B cell (primary cell): ENCODE results near the gene GNL3. TPM values are rescaled to one million over a fixed set of nuclear protein-coding genes. Genes with fewer than 3 reads are reported as not detected.

Experiments used
- ATAC-seq: fragments of 200-7000 bp; cut with Tn5 transposase; one replicate; pipeline ENCODE4 v1.10.0; 2021; ENCODE audit warnings: low read depth, mild to moderate bottlenecking, moderate number of reproducible peaks, moderate library complexity
- CTCF ChIA-PET: fragments of 350-600 bp; sonication (Branson Sonifier 250); formaldehyde crosslinking; loops from one replicate; lab custom pipeline; 2021; ENCODE audit warnings: antibody characterized with exemption, inconsistent platforms; lab: Charles Lee
- POLR2A ChIA-PET: fragments of 350-600 bp; sonication (Branson Sonifier 250); formaldehyde crosslinking; loops from one replicate; lab custom pipeline; 2021; ENCODE audit warnings: antibody characterized with exemption; lab: Charles Lee
- DNase-seq: peaks from one replicate; pipeline ENCODE4 v3.0.0; 2013
- H2AFZ ChIP-seq: 2 replicates; pipeline ENCODE4 v1.6.1; 2012; ENCODE audit warnings: mild to moderate bottlenecking, low read depth, low read length; ENCODE audit not compliant: insufficient read depth, poor library complexity, severe bottlenecking
- H3K27ac ChIP-seq, 2 donors: 1 replicate in 1 of 2; 2 replicates in 1 of 2; pipeline ENCODE4 v1.5.1; 2012 to 2013; ENCODE audit warnings: low read length in 2 of 2, mild to moderate bottlenecking in 2 of 2, moderate library complexity in 1 of 2
- H3K27me3 ChIP-seq, 4 experiments: fragments of 200-600 bp in 1 of 4; sonication (generic) in 1 of 4; replicated peaks in 1 of 4; 1 replicate in 2 of 4; 2 replicates in 2 of 4; pipeline versions ENCODE4 v1.6.1 to v1.7.0; 2013 to 2016; ENCODE audit warnings: low read length in 3 of 4, mild to moderate bottlenecking in 2 of 4, mixed read lengths in 1 of 4, moderate library complexity in 1 of 4; ENCODE audit not compliant: insufficient read depth in 4 of 4, control insufficient read depth in 3 of 4; ENCODE audit errors: control extremely low read depth in 1 of 4
- H3K36me3 ChIP-seq, 2 experiments: replicated peaks in 1 of 2; 1 replicate in 1 of 2; 2 replicates in 1 of 2; pipeline versions ENCODE4 v1.6.1 to v1.7.1; 2013; ENCODE audit warnings: low read length in 1 of 2; ENCODE audit not compliant: insufficient read depth in 2 of 2, control insufficient read depth in 1 of 2; ENCODE audit errors: control extremely low read depth in 1 of 2, extremely low read depth in 1 of 2
- H3K4me1 ChIP-seq, 2 donors: fragments of 200-600 bp in 1 of 2; sonication (generic) in 1 of 2; 1 replicate in 1 of 2; 2 replicates in 1 of 2; pipeline versions ENCODE4 v1.5.1 to v1.6.1; 2013 to 2017; ENCODE audit warnings: low read length in 2 of 2; ENCODE audit not compliant: control insufficient read depth in 2 of 2, insufficient read depth in 2 of 2
- H3K4me2 ChIP-seq: replicated peaks from 2 replicates; pipeline ENCODE3; 2012; ENCODE audit warnings: mild to moderate bottlenecking, low read depth, low read length; ENCODE audit not compliant: poor library complexity, severe bottlenecking
- H3K4me3 ChIP-seq, 5 experiments: fragments of 200-600 bp in 1 of 5; sonication (generic) in 1 of 5; 1 replicate in 3 of 5; 2 replicates in 2 of 5; pipeline versions ENCODE4 v1.5.1 to v1.7.0; 2011 to 2016; ENCODE audit warnings: low read length in 4 of 5, mild to moderate bottlenecking in 4 of 5, low read depth in 2 of 5, control low read depth in 1 of 5, moderate library complexity in 1 of 5; ENCODE audit not compliant: insufficient read depth in 1 of 5; ENCODE audit errors: control extremely low read depth in 1 of 5, extremely low read depth in 1 of 5
- H3K79me2 ChIP-seq: fragments of 200-600 bp; sonication (generic); one replicate; pipeline ENCODE4 v1.6.0; 2016; ENCODE audit warnings: low read length; ENCODE audit not compliant: control insufficient read depth, insufficient read depth
- H3K9ac ChIP-seq: fragments of 200-600 bp; sonication (generic); 2 replicates; pipeline ENCODE4 v1.6.1; 2017; ENCODE audit warnings: mild to moderate bottlenecking, low read length, moderate library complexity
- H3K9me3 ChIP-seq, 3 donors: one replicate each; pipeline versions ENCODE4 v1.6.1 to v1.7.1; 2013; ENCODE audit warnings: low read length in 2 of 3; ENCODE audit not compliant: control insufficient read depth in 2 of 3, insufficient read depth in 1 of 3; ENCODE audit errors: control extremely low read depth in 1 of 3
- H4K20me1 ChIP-seq: 2 replicates; pipeline ENCODE4 v1.6.0; 2012; ENCODE audit warnings: mild to moderate bottlenecking, low read length; ENCODE audit not compliant: insufficient read depth, control insufficient read depth, poor library complexity, severe bottlenecking
- H3K27ac Mint-ChIP-seq: one replicate; pipeline ENCODE4 v1.8.0; 2021; ENCODE audit warnings: mixed read lengths
- H3K27me3 Mint-ChIP-seq: one replicate; pipeline ENCODE4 v1.8.0; 2021; ENCODE audit warnings: mixed read lengths
- H3K4me1 Mint-ChIP-seq: one replicate; pipeline ENCODE4 v1.8.0; 2021; ENCODE audit warnings: mixed read lengths
- H3K4me3 Mint-ChIP-seq: one replicate; pipeline ENCODE4 v1.8.0; 2021; ENCODE audit warnings: mixed read lengths
- H3K9me3 Mint-ChIP-seq: one replicate; pipeline ENCODE4 v1.8.0; 2022; ENCODE audit warnings: mixed read lengths; ENCODE audit not compliant: insufficient read depth
- CTCF ChIP-seq: fragments of 200-600 bp; IDR thresholded peaks from one replicate; pipeline ENCODE4 v1.8.0; 2022; ENCODE audit warnings: antibody characterized with exemption, mild to moderate bottlenecking
- EZH2 ChIP-seq: IDR thresholded peaks from 2 replicates; pipeline ENCODE4 v1.6.1; 2012; ENCODE audit warnings: borderline replicate concordance, low read depth, mild to moderate bottlenecking, moderate library complexity, low read length; ENCODE audit not compliant: insufficient read depth, poor library complexity, severe bottlenecking
- WGBS: methylation state at CpG from one replicate; pipeline ENCODE4 v1.1.5; 2013; ENCODE audit warnings: missing lambda C conversion rate; ENCODE audit not compliant: insufficient coverage; 5-methylcytosine and 5-hydroxymethylcytosine counted together
- intact Hi-C: fragments of 100-400 bp; cut with micrococcal nuclease; formaldehyde crosslinking; loops from one replicate; pipeline ENCODE4 v1.10.0; 2022
- polyA plus RNA-seq: library from polyadenylated mRNA; depleted of rRNA; stranded (reverse); fragments of >200 nt; gene quantifications from 2 replicates; pipeline ENCODE4 v1.2.3, GENCODE V29; 2012
- total RNA-seq, 2 donors: library from RNA; stranded (reverse); fragments of 120-200 nt in 1 of 2; gene quantifications; 1 replicate in 1 of 2; 2 replicates in 1 of 2; pipeline versions ENCODE4 v1.2.3 to v1.2.4, GENCODE V29; 2013 to 2022

The GNL3 gene
- total and polyA plus RNA-seq, 2 donors (not counting 1 experiment from before 2014, with no cell fraction given): 32.6 to 68.5 TPM

- Histone ChIP-seq H3K36me3 (peaks cover 7 to 25% of the 10 kb centered on the region in 2 experiments), H3K27ac (no peak overlapping the region), H3K9me3 (peaks cover 1 to 19% (median 8%) of the 10 kb centered on the region in 3 donors), H3K4me3 (no peak overlapping the region), H2AFZ (no peak overlapping the region), H3K4me1 (no peaks in the 10 kb centered on the region), H3K9ac (no peak overlapping the region), H4K20me1 (no peaks in the 10 kb centered on the region), H3K4me2 (no peak overlapping the region), H3K27me3 (no peaks in the 10 kb centered on the region), H3K79me2 (no peaks in the 10 kb centered on the region)
- Mint-ChIP-seq H3K27ac (no peak overlapping the region), H3K9me3 (peaks cover 11% of the 10 kb centered on the region), H3K27me3 (no peaks in the 10 kb centered on the region), H3K4me1 (peaks cover 4% of the 10 kb centered on the region), H3K4me3 (no peak overlapping the region)
- TF ChIP-seq CTCF (no peak), EZH2 (no peak)
- no peak for ATAC-seq
- no peak for DNase-seq
- intact Hi-C loops: no loop called here
- POLR2A ChIA-PET: no interaction called here
- CTCF ChIA-PET: no interaction called here
Observed at GRCh38 chr3:52730681-52731080, 44.8 kb downstream of the GNL3 start.

GRCh38 chr3:52731590-52731989 lies 45.8 kb downstream of the GNL3 start:
- DNase-seq (no peak), ATAC-seq (no peak)
- ChIA-PET CTCF (no interaction called here), POLR2A (no interaction called here)
- WGBS: 94% methylated on average over 14 of the region's 14 CpGs
- H3K4me1 ChIP-seq: no peaks in the 10 kb centered on the region
- Mint-ChIP-seq H3K4me3 (no peak overlapping the region), H3K9me3 (peaks cover 11% of the 10 kb centered on the region), H3K27ac (no peak overlapping the region), H3K27me3 (no peaks in the 10 kb centered on the region), H3K4me1 (peaks cover 4% of the 10 kb centered on the region)
- peaks cover 1 to 19% (median 8%) of the 10 kb centered on the region in 3 donors for H3K9me3 ChIP-seq
- intact Hi-C loops: no loop called here
- H3K79me2 ChIP-seq: no peaks in the 10 kb centered on the region
- no peak overlapping the region for H3K27ac ChIP-seq
- H3K36me3 ChIP-seq: peaks cover 9 to 25% of the 10 kb centered on the region in 2 experiments
- H4K20me1 ChIP-seq: no peaks in the 10 kb centered on the region
- no peak overlapping the region for H3K4me3 ChIP-seq
- no peak overlapping the region for H3K4me2 ChIP-seq
- no peak overlapping the region for H3K9ac ChIP-seq
- H2AFZ ChIP-seq: no peak overlapping the region
- H3K27me3 ChIP-seq: no peaks in the 10 kb centered on the region
- TF ChIP-seq CTCF: no peak
- no peak for TF ChIP-seq EZH2
